ENCODE data around the gene PLD4.

Gene PLD4

GRCh38 chr14:104976198-104977007 is 51.7 kb downstream of the PLD4 start:
- peak; percentile 89 for DNase-seq

DNA sequence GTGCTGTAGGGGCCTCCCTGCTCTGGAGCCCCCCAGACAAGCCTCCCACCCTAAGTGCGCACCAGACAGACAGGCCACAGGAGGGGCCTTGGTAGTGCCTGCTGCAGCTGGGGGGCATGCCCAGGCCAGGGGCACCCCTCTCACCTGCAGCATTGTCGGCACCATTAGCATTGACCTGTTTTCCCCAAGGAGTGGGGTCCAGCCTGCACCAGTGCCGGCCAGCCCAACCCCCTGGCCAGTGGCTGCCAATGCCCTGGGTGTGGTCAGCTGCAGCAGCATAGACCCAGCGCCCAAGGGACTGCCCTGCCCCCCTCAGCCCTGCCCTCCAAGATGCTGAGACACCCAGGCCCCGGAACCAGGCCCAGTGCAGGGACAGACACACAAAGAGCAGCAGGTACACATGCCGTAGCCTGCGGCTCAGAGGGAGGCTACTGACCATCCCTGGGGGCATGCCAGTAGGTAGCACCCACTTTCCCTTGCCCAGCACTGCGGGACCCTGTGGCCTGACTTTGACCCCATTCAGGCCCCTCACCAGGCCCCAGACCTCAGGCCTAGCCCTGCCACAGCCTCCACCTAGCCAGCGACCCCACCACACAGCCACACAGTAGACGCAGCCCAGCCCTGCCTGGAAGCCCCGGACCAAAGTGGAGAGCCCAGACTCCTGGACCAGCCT is 52.5 kb downstream of the PLD4 start:
- no peak for DNase-seq

DNA sequence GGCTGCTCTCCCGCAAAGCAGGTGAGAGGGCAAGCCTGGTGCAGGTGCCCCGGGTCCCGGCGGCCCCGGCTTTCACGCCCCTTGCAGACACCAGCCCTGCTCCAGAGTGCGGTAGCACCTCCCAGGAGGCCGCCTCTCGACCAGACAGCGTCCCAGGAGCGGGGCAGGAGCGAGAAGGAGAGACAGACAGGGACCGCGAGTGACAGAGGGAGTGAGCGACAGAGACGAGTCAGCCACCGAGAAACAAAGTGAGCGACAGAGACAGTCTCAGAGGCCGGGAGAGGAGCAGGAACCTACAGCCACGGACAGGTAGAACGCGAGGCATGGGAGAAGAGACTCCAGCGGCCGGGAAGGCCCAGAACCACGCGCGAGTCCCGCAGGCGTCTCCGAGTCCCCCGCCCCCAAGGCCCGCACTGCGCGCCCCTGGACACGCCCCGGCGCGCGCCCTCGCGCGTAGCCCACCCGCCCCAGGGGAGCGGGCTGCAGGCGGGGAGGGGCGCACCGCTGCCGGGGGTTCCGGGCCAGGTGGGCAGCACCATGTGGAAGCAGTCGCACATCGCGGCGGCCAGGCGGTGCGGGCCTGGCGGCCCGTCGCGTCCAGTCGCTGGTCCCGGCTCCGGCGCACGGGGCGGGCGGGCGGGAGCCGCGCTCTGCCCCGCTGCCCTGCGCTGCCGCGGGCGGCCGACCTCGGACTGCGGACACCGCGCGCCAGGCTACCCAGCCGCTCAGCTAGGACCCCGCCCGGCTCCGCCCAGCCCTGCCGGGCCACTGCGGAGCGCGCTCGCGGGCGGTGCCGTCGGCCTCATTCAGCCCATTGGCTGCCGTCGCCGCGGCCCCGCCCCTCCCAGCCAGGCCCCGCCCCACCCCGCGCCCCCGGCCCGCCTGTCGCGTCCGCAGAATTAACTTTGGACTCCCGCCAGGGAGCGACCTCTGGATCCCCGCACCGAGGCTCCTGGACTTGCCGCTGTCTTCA is 53.3 kb downstream of the PLD4 start, which contains the start of gene AHNAK2:
Gene AHNAK2, minus strand, starts transcription at position 694 of the 973 bp plus-strand sequence. Its CDS starts 137 bp downstream, at position 557.
- DNase-seq, result peak; percentile 64

GRCh38 chr14:104978746-104979691 is 54.3 kb downstream of the PLD4 start:
- DNase-seq, result no peak

DNA sequence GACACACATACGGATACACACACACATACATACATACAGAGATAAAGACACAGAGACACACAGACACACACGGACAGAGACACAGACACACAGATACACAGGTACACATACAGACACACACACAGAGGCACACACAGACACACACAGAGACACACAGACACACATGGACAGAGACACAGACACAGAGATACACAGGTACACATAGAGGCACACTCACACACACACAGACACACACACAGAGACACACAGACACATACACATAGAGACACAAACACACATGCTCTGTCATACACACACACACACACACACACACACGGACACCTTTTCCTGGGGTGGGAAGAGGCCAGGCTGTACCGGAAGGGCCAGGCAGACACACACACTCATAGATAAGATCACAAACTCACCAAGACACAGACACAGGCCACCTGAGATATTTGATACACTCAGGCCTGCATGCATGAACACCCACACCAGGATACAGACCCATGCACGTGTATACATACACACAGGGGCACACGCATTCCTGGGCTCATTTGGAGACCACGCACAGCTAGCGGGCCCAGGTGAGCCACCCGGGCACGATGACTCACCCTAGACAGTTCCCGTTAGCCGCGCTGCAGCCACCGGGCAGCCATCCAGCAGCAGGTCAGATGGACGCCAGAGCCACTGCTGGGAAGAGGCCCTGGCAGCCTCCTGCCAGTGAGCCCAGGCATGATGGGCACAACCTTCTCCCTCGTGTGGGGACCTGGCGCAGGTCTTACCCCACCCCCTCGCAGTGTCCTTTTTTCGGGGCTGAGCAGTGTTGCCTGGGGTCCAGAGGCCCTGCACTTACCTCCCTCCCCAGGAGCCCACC is 55.3 kb downstream of the PLD4 start:
- DNase-seq, result no peak

DNA sequence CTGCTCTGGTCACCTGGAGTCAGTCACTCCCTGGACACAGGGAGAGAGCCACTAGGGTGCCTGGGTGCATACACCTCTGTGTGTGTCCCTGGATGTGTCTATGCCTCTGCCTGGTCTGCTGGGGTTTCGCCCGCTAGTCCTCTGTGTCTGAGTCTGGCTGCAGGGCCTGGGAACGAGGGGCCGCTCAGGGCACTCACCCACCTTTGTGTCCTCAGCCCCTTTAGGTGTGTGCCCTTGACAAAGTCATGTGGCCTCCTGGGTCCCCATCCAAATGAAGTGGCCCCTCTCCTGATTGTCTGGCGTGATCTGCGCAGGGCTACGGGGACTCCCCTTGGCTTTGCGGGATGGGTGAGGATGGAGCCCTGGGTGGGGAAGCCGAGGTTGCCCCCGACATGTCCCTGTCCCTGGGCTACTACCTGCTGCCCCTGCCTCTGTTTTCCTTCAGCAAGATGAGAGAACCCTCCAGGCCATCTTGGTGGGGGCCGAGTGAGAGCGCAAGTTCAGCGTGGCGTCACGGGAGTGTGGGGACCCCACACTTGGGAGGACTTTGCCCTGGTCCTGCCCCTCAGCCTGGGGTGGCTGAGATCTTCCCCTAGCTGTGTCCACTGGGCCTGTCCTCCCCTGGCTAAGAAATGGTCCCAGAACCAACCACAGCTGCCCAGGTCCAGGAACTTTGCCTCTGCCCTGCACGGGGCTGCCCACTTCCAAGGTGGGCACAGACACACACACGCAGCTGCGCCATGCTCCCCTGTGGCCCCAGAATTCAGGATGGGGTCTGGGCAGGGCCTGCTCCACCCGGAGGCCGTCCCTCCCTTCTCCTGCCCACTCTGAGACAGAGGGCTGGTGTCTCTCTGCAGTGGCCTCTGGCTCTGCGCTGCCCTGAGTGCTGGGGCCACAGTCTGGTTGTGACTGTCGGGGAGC is 56.2 kb downstream of the PLD4 start:
- DNase-seq, result no peak

DNA sequence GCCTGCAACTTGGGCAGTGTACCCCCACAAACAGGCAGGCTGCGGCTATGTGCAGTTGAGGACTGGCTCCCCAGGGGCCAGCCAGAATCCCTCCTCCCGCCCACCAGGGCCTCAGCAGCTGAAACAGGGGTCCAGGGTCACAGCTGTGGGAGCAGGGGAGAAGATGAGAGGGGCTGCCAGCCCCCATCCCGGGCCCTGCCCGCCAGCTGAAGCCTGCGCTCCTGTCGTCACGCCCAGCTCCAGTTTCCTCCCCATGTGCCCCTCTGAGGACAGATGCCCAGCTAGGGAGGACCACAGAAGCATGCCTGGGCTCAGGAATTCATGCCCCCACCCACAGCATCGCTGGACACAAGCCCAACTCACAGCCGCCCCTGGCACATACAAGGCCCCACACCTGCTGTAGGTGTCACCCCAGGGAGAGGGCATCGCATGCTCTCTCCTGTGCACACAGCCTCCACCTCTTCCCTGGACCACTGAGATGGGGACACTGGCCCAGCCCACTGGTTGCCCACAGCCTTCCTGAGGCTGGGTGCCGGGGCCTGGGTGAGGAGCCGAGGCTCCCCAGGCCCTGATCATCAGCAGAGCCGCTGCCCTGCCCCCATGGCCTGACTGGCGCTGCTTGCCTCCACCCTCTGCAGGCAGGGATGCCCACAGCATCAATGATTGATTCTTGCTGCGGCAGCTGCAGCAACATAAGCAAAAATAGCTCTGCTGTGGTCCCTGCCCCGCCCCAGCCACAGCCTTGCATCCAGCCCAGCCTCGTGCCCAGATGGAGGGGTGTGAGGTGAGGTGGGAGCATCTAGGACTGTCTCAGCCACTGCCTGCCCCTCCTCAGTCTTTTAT is 57.2 kb downstream of the PLD4 start:
- no peak for DNase-seq

DNA sequence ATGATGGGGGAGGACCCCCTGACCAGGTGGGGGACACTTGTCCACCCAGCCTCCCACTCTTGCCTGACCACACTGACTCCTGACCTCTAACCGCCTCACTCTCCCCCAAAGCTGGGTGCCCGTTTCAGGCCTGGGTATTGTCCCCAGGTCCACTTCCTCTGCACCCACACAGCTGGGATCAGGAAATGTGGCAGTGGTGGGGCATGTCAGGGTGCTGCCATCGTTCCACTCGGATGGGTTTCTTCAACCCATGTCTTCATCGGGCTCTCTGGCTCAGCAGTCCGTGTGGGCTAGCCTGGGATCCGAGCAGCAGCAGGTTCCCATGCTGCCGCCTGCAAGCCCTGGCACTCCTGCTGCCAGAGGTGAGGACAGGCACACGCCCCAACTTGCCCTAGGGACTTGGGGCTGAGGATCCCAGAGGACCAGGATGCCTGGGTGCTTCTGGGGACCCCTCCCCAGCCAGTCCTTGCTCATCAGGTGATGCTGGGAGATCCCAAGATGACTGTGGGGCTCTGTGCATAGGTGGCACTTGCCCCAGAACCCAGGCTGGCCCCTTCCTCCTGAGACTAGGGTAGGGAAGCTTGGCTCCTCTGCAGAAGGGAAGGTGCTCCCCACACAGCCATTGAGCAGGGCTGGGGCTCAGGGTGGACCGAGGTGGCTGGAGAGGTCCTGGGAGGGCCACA is 58.0 kb downstream of the PLD4 start:
- no peak for DNase-seq
